ENCODE data around the gene CHAMP1. TPM values are rescaled to one million over a fixed set of nuclear protein-coding genes. Genes with fewer than 3 reads are reported as not detected.
A peak's percentile ranks its signal among the peaks of the same experiment; 100 is the strongest.

CHAMP1 gene
- total and polyA plus RNA-seq, 8 donors = 3.6 to 12.3 (median 7.8) TPM

DNA sequence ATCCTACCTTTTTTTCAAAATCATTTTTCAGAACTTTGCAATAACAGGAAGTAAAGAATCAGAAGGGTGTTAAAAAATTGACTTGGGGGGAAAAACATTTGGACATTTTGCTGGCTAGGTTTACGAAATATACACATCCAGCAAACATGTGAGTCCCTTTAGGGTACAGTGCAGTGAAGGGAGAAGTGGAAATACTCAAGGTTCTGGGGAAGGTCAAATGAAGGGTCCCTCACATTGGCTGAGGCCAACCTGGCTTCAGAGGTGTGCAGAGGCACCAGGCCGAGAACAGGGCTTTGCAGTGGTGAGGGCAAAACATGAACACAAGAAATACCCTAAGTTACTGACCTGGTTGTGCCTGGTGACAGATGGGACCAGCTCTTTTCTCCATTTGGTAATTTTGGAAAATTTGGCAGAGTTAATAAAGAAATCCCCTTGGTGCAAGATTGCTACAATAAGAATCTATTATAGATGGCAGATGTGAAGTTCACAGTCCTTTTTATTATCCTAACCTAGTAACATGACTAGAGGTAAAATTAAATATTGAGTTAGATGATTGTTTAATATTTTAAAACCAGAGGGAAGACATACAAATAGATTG, 34.4 kb upstream of the CHAMP1 start:
- peaks cover 0 to 10% (median 9%) of the 10 kb centered on the region in 3 donors for H3K4me1 ChIP-seq
- peak overlapping the region in 3 of 4 donors; percentile 88 to 96 (median 96) for H3K27ac ChIP-seq
- TF ChIP-seq CTCF (IDR thresholded peaks at IDR 0.05) = no peak
- DNase-seq = no peak
- peaks cover 0 to 6% (median 0%) of the 10 kb centered on the region in 3 donors for H3K36me3 ChIP-seq
- H3K9me3 ChIP-seq = no peaks in the 10 kb centered on the region
- ATAC-seq = no peak
- no peak for FAIRE-seq
- intact Hi-C loops (cut with DNase I) = no loop called here
- H3K27me3 ChIP-seq = no peaks in the 10 kb centered on the region
- no peak overlapping the region for H3K4me3 ChIP-seq
- WGBS, 2 donors = 91 to 93% methylated on average over 2 of the region's 2 CpGs

- ATAC-seq (peak; percentile 88 to 94 (median 90)), FAIRE-seq (no peak), DNase-seq (peak; percentile 86 to 95 (median 90))
- intact Hi-C loops (cut with DNase I) = no loop called here
- H3K4me1 ChIP-seq = peaks cover 0 to 12% (median 9%) of the 10 kb centered on the region in 3 donors
- peak within 1 kb of the TSS; percentile 50 to 83 (median 74) for H3K4me3 ChIP-seq
- H3K27ac ChIP-seq = peak within 1 kb of the TSS; percentile 88 to 97 (median 96)
- TF ChIP-seq CTCF (IDR thresholded peaks at IDR 0.05) = no peak
- WGBS, 2 donors = 1% methylated on average over 59 to 82 of the region's 89 CpGs
- no peaks in the 10 kb centered on the region for H3K9me3 ChIP-seq
- H3K27me3 ChIP-seq = no peaks in the 10 kb centered on the region
- H3K36me3 ChIP-seq = peaks cover 0 to 8% (median 0%) of the 10 kb centered on the region in 3 donors
Observed at GRCh38 chr13:114281351-114282040, 32.8 kb upstream of the CHAMP1 start, which contains the start of gene UPF3A. UPF3A (plus strand) TSS chr13:114281601; CDS start chr13:114281640, 39 bp downstream.

DNA sequence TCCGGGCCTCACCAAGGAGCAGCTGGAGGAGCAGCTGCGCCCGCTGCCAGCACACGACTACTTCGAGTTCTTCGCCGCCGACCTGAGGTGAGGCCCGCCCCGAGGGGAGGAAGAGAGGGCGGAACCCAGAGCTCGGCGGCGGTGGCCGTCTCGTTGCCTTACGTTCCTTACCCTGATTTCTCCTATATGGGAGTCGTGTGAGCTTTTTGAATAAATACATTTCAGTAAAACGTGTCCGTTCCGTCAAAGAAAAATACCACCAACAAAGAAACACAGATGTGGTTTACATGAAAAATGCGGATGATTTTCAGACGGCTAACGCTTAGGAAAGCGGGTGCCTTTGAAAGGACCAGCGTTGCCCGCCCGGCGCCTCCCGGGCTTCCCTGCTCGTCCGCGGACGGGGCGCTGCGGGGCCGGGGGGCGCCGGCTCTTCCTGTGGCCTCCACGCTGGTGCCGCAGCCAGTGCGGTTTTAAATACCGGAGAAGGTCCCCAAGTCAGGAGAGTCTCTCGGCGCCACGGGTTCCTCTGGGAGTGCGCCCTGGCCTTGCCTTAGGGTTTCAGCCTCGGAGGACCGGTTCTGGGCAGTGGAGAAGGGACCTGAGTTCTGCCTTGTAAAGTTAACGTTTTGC, 32.1 kb upstream of the CHAMP1 start:
- peak; percentile 34 to 77 (median 70) for ATAC-seq
- no peaks in the 10 kb centered on the region for H3K9me3 ChIP-seq
- peaks cover 0 to 12% (median 9%) of the 10 kb centered on the region in 3 donors for H3K4me1 ChIP-seq
- peaks cover 0 to 13% (median 3%) of the 10 kb centered on the region in 3 donors for H3K36me3 ChIP-seq
- no peaks in the 10 kb centered on the region for H3K27me3 ChIP-seq
- intact Hi-C loops (cut with DNase I) = no loop called here
- H3K4me3 ChIP-seq = peak overlapping the region; percentile 50 to 83 (median 74)
- peak overlapping the region; percentile 88 to 97 (median 96) for H3K27ac ChIP-seq
- DNase-seq = peak; percentile 27 to 75 (median 48)
- FAIRE-seq = no peak
- WGBS, 2 donors = 0% methylated on average over 50 of the region's 50 CpGs
- no peak for TF ChIP-seq CTCF (IDR thresholded peaks at IDR 0.05)

DNA sequence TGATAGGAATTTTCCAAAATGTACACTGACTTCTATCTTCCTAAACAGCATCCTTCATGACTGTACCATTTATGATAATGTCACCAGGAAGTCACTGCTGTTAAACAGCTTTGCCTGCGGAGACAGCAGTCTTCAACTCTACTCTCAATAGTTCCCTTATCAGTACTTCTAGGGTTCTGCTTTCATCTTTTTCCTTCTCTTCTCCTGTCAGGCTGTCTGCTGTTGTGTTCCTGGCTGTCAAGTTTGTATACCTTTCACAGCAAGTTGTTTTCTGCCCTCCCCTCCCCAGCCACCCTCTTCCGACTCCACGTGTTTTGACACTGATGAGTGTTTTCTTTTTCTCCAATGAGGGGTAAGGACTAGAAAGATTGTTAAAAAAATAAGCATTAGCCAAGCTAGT, 30.7 kb upstream of the CHAMP1 start:
- DNase-seq (no peak), ATAC-seq (no peak), FAIRE-seq (no peak)
- Histone ChIP-seq H3K4me3 (no peak overlapping the region), H3K36me3 (peaks cover 0 to 19% (median 3%) of the 10 kb centered on the region in 3 donors), H3K27me3 (no peaks in the 10 kb centered on the region), H3K4me1 (peaks cover 0 to 12% (median 9%) of the 10 kb centered on the region in 3 donors), H3K27ac (no peak overlapping the region), H3K9me3 (no peaks in the 10 kb centered on the region)
- no peak for TF ChIP-seq CTCF (IDR thresholded peaks at IDR 0.05)
- WGBS, 2 donors = 72 to 76% methylated on average over 3 of the region's 3 CpGs
- intact Hi-C loops (cut with DNase I) = no loop called here

Measured in pancreas (tissue), 10 donors.